ENCODE measurements around the gene AGAP4. TPM values are rescaled to one million over a fixed set of nuclear protein-coding genes. Genes with fewer than 3 reads are reported as not detected.

Gene AGAP4
- total and polyA plus RNA-seq, 2 donors = 11.3 to 17.8 TPM

Small RNA genes within 50 kb of the gene (small RNA-seq; reads per million reads assigned to genes)
- gene AC012044.1 = not detected
- gene RNA5SP310 = not detected

Other genes starting within 250 kb of the AGAP4 start
- 19.2 TPM for gene ZFAND4, start 174.7 kb downstream of the AGAP4 start, total RNA-seq
- gene ZFAND4, start 174.7 kb downstream of the AGAP4 start, polyA plus RNA-seq = 6.7 TPM
- 41.7 TPM for gene WASHC2C, start 120.2 kb downstream of the AGAP4 start, total RNA-seq
- 27.1 TPM for gene WASHC2C, start 120.2 kb downstream of the AGAP4 start, polyA plus RNA-seq
- gene TIMM23, start 125.0 kb upstream of the AGAP4 start, total RNA-seq = 36.3 TPM
- 46.7 TPM for gene TIMM23, start 125.0 kb upstream of the AGAP4 start, polyA plus RNA-seq
- gene NCOA4, start 183.1 kb upstream of the AGAP4 start, total RNA-seq = 258 TPM
- 94.8 TPM for gene NCOA4, start 183.1 kb upstream of the AGAP4 start, polyA plus RNA-seq
- not detected for gene MSMB, start 198.8 kb upstream of the AGAP4 start, total RNA-seq
- 1.1 TPM for gene MSMB, start 198.8 kb upstream of the AGAP4 start, polyA plus RNA-seq